Measurements from ENCODE around the gene RPN1. TPM values are rescaled to one million over a fixed set of nuclear protein-coding genes. Genes with fewer than 3 reads are reported as not detected.

Gene RPN1
- total RNA-seq, 6 experiments from 2014 or later = 94.4 to 244 (median 190) TPM

DNA sequence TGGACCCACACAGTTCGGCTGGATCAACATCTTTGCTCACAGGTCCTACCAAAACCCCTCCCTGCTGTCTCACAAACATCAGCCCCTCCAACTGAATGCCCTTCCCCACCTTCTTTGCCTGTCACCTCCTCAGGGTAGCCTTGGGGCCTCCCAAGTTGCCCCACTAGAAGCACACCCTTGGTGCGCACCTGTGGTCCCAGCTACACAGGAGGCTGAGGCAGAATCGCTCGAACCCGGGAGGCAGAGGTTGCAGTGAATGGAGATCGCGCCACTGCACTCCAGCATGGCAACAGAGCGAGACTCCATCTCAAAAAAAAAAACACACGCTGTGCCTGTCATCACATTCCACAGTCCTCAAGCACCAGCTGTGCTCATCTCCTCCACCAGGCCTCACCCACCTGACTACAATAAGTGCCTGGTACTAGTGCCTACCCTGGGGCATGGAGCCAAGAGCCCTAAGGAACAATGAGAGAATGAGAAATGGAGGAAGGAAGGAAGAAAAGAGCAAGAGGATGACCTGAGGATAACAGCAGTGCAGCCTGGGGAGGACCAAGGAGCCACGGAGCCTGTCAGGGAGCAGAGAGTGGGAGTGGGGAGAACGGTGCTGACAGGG lies 26.0 kb downstream of the RPN1 start:
- Histone ChIP-seq H3K27ac (no peak overlapping the region), H3K4me1 (peaks cover 0 to 8% (median 0%) of the 10 kb centered on the region in 4 donors), H3K36me3 (peaks cover 14 to 76% (median 49%) of the 10 kb centered on the region in 4 donors), H3K4me3 (no peak overlapping the region), H3K9me3 (no peaks in the 10 kb centered on the region), H3K27me3 (no peaks in the 10 kb centered on the region)
- DNase-seq (no peak), ATAC-seq (no peak)
- TF ChIP-seq POLR2A (IDR thresholded peaks at IDR 0.05) = no peak
- TF ChIP-seq, protein P1, sequence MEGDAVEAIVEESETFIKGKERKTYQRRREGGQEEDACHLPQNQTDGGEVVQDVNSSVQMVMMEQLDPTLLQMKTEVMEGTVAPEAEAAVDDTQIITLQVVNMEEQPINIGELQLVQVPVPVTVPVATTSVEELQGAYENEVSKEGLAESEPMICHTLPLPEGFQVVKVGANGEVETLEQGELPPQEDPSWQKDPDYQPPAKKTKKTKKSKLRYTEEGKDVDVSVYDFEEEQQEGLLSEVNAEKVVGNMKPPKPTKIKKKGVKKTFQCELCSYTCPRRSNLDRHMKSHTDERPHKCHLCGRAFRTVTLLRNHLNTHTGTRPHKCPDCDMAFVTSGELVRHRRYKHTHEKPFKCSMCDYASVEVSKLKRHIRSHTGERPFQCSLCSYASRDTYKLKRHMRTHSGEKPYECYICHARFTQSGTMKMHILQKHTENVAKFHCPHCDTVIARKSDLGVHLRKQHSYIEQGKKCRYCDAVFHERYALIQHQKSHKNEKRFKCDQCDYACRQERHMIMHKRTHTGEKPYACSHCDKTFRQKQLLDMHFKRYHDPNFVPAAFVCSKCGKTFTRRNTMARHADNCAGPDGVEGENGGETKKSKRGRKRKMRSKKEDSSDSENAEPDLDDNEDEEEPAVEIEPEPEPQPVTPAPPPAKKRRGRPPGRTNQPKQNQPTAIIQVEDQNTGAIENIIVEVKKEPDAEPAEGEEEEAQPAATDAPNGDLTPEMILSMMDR (IDR thresholded peaks at IDR 0.05) = no peak
- intact Hi-C loops (cut with DNase I) = no loop called here
- 90% methylated on average over 5 of the region's 11 CpGs for WGBS (ENCODE audit: insufficient coverage, low coverage, low lambda C conversion rate, missing lambda C conversion rate)

DNA sequence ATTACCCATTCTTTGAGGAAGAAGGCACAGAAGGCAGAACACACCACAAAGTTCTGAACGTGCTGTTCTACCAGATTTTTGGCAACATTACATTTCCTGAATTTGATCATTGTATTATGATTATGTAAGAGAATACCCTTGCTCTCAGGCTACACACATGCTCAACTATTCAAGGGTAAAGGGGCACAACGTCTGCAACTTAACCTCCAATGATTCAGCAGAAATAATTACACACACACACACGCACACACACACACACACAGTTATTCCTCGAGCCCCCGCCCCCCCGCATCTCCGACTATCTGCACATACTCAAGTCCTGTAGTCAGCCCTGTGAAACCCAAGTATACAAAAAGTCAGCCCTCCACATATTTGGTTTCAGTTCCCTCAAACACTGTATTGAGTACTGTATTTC lies 26.8 kb downstream of the RPN1 start:
- H3K4me3 ChIP-seq = no peak overlapping the region
- WGBS (ENCODE audit: insufficient coverage, low coverage, low lambda C conversion rate, missing lambda C conversion rate) = 55% methylated on average over 7 of the region's 7 CpGs
- H3K9me3 ChIP-seq = no peaks in the 10 kb centered on the region
- H3K27me3 ChIP-seq = no peaks in the 10 kb centered on the region
- peaks cover 0 to 13% (median 1%) of the 10 kb centered on the region in 4 donors for H3K4me1 ChIP-seq
- TF ChIP-seq, protein P1 (IDR thresholded peaks at IDR 0.05) = no peak
- TF ChIP-seq POLR2A (IDR thresholded peaks at IDR 0.05) = no peak
- intact Hi-C loops (cut with DNase I) = no loop called here
- H3K36me3 ChIP-seq = peaks cover 14 to 76% (median 46%) of the 10 kb centered on the region in 4 donors
- DNase-seq = no peak
- peak in 2 of 4 donors; percentile 37 to 49 for ATAC-seq
- no peak overlapping the region for H3K27ac ChIP-seq

DNA sequence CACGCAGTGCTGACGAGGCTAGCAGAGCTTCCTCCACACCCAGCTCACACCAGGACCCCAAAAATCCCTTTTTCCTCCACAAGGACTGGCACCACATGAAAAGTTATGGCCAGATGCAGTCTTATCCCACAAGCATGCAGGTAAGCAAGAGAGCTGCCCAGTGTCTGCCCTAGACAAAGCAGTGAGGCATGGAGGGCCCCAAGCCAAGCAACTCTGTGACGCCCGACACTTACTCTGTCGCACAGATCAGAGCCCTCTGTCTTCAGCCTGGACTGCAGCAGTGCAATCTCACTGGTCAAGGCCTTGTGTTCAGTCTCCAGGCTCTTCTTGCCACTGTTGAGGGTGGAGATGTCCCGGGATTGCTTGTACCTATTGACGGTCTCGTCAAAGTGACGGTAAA lies 28.7 kb downstream of the RPN1 start:
- Histone ChIP-seq H3K27ac (no peak overlapping the region), H3K4me3 (no peak overlapping the region), H3K4me1 (peaks cover 0 to 18% (median 5%) of the 10 kb centered on the region in 4 donors), H3K36me3 (peaks cover 14 to 72% (median 43%) of the 10 kb centered on the region in 4 donors), H3K9me3 (no peaks in the 10 kb centered on the region), H3K27me3 (no peaks in the 10 kb centered on the region)
- intact Hi-C loops (cut with DNase I) = no loop called here
- 86% methylated on average over 5 of the region's 9 CpGs for WGBS (ENCODE audit: insufficient coverage, low coverage, low lambda C conversion rate, missing lambda C conversion rate)
- DNase-seq (no peak), ATAC-seq (no peak)
- no peak for TF ChIP-seq POLR2A (IDR thresholded peaks at IDR 0.05)
- TF ChIP-seq, protein P1 (IDR thresholded peaks at IDR 0.05) = no peak

DNA sequence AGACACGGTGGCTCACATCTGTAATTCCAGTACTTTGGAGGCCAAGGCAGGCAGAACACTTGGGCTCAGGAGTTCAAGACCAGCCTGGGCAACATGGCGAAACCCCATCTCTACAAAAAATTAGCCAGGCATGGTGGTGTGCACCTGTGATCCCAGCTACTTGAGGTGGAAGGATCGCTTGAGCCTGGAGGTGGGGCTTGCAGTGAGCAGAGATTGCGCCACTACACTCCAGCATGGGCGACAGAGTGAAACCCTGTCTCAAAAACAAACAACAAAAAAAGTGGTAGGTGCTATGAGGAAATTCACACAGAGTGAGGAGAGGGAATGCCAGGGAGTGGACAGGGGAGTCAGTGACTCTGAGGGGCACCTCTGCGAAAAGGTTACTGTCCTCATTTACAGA lies 29.4 kb downstream of the RPN1 start:
- peaks cover 0 to 18% (median 5%) of the 10 kb centered on the region in 4 donors for H3K4me1 ChIP-seq
- TF ChIP-seq, protein P1 (IDR thresholded peaks at IDR 0.05) = no peak
- TF ChIP-seq POLR2A (IDR thresholded peaks at IDR 0.05) = no peak
- peaks cover 14 to 65% (median 38%) of the 10 kb centered on the region in 4 donors for H3K36me3 ChIP-seq
- 66% methylated on average over 5 of the region's 6 CpGs for WGBS (ENCODE audit: insufficient coverage, low coverage, low lambda C conversion rate, missing lambda C conversion rate)
- H3K27me3 ChIP-seq = no peaks in the 10 kb centered on the region
- intact Hi-C loops (cut with DNase I) = no loop called here
- H3K27ac ChIP-seq = no peak overlapping the region
- no peak for DNase-seq
- H3K4me3 ChIP-seq = no peak overlapping the region
- H3K9me3 ChIP-seq = no peaks in the 10 kb centered on the region
- ATAC-seq = no peak
